Activated CD8-positive, alpha-beta T cell treated with anti-CD3 and anti-CD28 coated beads, Interleukin-2, amount 10 ng/mL, durations not matched to agents 7 days and 5 days (primary cell): ENCODE data around the gene TTK. TPM values are rescaled to one million over a fixed set of nuclear protein-coding genes. Genes with fewer than 3 reads are reported as not detected.

Experiments used
- total RNA-seq, 2 experiments: library from RNA; stranded (reverse); gene quantifications; one replicate each; pipeline ENCODE4 v1.2.3, GENCODE V29; 2021

TTK gene
- total RNA-seq, 2 experiments from 2014 or later, result 40.9 to 47.8 TPM

Other genes with a start within 250 kb of the TTK start
- gene ELOVL4, start 57.1 kb upstream of the TTK start, total RNA-seq, result under 1 TPM; 0.55 to 0.74 TPM
- 10 to 100 TPM; 19.9 to 21.9 TPM for gene BCKDHB, start 102.0 kb downstream of the TTK start, total RNA-seq